Gastrocnemius medialis (tissue), 4 donors: ENCODE data around the gene PDXDC1.
"Not testable (repeated sequence)": the region's sequence is repeated elsewhere in the genome, so short reads cannot be mapped to it uniquely, and the experiment has no call there.

Experiments used
- POLR2A ChIP-seq, 2 donors: fragments of 450-650 bp; IDR thresholded peaks; one replicate each; pipeline ENCODE4 v1.6.1; 2017; ENCODE audit warnings: antibody characterized with exemption in 2 of 2, mild to moderate bottlenecking in 2 of 2, moderate library complexity in 2 of 2
- TF ChIP-seq, protein P1 (sequence below), 5 experiments: fragments of 450-650 bp in 3 of 5; fragments of 200-600 bp in 2 of 5; sonication (generic) in 2 of 5; IDR thresholded peaks in 4 of 5; conservative IDR thresholded peaks in 1 of 5; 1 replicate in 4 of 5; 2 replicates in 1 of 5; pipeline ENCODE4 v1.5.1; 2016 to 2019; ENCODE audit warnings: antibody characterized with exemption in 5 of 5, mild to moderate bottlenecking in 3 of 5, moderate library complexity in 3 of 5

DNA sequence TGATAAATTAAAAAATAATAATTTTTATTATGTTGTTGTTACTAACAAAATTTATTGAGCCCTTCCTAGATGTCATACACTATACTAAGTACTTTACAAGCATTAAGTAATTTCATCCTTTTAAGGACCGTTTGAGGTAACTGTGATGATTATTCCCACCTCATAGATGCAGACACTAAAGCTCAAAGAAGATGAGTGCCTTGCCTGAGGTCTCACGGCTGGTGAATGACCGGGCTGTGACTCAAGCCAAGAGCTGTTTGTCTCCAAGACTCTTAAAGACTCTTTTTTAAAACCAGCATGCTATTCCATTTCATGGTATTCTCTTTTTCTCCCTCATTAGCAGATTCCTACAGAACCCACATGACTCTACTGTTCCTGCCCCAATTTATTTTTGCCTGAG, 193.5 kb downstream of the PDXDC1 start:
- TF ChIP-seq, protein P1, sequence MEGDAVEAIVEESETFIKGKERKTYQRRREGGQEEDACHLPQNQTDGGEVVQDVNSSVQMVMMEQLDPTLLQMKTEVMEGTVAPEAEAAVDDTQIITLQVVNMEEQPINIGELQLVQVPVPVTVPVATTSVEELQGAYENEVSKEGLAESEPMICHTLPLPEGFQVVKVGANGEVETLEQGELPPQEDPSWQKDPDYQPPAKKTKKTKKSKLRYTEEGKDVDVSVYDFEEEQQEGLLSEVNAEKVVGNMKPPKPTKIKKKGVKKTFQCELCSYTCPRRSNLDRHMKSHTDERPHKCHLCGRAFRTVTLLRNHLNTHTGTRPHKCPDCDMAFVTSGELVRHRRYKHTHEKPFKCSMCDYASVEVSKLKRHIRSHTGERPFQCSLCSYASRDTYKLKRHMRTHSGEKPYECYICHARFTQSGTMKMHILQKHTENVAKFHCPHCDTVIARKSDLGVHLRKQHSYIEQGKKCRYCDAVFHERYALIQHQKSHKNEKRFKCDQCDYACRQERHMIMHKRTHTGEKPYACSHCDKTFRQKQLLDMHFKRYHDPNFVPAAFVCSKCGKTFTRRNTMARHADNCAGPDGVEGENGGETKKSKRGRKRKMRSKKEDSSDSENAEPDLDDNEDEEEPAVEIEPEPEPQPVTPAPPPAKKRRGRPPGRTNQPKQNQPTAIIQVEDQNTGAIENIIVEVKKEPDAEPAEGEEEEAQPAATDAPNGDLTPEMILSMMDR (IDR thresholded peaks at IDR 0.05 in 4 of 5, conservative IDR thresholded peaks at IDR 0.05 in 1 of 5), result not testable (repeated sequence)
- not testable (repeated sequence) for TF ChIP-seq POLR2A (IDR thresholded peaks at IDR 0.05)
